PC-3 (cell line): Measurements from ENCODE around the gene CPLANE1.

Experiments
- CTCF ChIP-seq: fragments of 300-600 bp; sonication (generic); conservative IDR thresholded peaks from 2 replicates; pipeline ENCODE4 v1.5.1; 2017; ENCODE audit warnings: antibody characterized with exemption, low read depth, mild to moderate bottlenecking, low read length
- EZH2 ChIP-seq: fragments of 300-600 bp; sonication (generic); IDR thresholded peaks from one replicate; pipeline ENCODE4 v1.6.1; 2017; ENCODE audit warnings: antibody characterized with exemption, mild to moderate bottlenecking, low read length; ENCODE audit not compliant: unreplicated experiment
- EZH2phosphoT487 ChIP-seq: fragments of 300-600 bp; sonication (generic); IDR thresholded peaks from 2 replicates; pipeline ENCODE4 v1.6.1; 2018; ENCODE audit warnings: mild to moderate bottlenecking, antibody characterized with exemption, low read length, borderline replicate concordance

GRCh38 chr5:37086466-37087173, 162.6 kb downstream of the CPLANE1 start:
- TF ChIP-seq CTCF: no peak
- no peak for TF ChIP-seq EZH2
- no peak for TF ChIP-seq EZH2phosphoT487
